ENCODE results near the gene ANGPTL4.
"Not testable (repeated sequence)": the region's sequence is repeated elsewhere in the genome, so short reads cannot be mapped to it uniquely, and the experiment has no call there.

Gene ANGPTL4

DNA sequence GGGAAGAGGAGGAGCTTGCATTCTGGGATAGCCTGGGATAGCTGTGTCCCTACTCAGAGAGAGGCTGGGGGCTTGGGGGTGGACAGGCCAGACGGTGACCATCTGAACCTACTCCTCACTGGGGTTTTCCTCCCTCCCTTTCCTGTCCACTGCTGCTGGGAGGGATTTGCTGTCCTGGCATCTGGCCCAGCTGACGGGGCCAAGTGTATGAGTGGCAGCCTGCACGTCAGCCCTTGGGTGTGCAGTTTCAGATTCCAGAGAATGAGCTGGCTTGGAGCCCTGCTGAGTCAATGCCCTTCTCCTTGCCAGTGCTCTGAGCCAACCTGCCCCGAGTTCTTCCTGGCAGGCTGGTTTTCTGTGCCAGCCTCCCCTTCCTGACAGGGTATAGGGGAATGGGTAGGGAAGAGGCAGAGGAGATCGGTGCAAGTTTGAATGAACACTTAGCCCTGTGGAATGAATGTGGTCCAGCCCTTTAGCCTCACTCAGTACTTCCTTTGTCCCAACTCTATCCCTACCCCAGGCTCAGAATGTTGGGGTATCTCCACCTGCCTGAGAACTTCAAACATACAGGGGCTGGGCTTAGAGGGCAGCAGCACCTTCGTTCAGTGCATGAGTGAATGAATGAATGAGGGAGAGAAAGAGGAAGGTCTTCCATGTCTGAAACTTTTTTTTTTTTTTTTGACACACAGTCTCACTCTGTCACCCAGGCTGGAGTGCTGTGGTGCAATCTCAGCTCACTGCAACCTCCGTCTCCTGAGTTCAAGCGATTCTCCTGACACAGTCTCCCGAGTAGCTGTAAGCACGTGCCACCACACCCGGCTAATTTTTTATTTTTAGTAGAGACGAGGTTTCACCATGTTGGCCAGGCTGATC lies 1.8 kb upstream of the ANGPTL4 start:
- DNase-seq (ENCODE audit: low read depth in 2 of 2): peak; percentile 80 to 82

DNA sequence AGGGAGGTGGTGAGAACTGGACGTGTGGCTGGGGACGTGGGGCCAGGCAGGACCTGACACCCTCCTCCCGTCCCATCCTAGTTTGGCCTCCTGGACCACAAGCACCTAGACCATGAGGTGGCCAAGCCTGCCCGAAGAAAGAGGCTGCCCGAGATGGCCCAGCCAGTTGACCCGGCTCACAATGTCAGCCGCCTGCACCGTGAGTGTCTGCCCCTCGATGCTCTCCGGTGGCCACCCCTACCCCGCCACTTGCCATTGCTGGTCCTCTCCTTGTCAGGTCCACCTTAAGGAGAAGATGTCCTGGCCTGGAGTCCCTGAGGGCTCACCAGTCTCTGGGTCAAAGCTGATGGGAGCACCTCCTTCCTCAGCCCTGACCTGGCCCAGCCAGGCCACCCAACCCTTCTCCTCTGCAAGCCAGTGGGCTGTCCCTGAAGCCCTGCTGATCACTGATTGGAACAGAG lies 2.2 kb downstream of the ANGPTL4 start:
- DNase-seq (ENCODE audit: low read depth in 2 of 2): no peak

DNA sequence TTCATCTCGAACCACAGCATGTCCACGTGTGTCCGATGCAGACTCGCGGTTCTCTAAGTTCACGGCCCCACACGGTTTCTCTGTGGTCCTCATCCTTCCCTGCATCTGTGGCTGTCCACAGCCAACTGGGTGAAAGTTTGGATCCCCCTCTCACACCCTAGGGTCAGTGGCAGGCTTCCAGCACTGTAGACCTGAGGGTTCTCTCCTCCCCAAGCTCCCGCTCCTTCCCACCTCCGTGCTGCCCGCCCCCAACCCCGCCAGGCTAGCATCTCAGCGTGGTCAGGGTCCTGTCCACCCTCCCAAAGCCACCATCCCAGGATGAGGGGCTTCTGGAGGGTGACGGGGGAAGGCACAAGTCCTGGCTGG lies 3.0 kb downstream of the ANGPTL4 start:
- DNase-seq (ENCODE audit: low read depth in 2 of 2): no peak

DNA sequence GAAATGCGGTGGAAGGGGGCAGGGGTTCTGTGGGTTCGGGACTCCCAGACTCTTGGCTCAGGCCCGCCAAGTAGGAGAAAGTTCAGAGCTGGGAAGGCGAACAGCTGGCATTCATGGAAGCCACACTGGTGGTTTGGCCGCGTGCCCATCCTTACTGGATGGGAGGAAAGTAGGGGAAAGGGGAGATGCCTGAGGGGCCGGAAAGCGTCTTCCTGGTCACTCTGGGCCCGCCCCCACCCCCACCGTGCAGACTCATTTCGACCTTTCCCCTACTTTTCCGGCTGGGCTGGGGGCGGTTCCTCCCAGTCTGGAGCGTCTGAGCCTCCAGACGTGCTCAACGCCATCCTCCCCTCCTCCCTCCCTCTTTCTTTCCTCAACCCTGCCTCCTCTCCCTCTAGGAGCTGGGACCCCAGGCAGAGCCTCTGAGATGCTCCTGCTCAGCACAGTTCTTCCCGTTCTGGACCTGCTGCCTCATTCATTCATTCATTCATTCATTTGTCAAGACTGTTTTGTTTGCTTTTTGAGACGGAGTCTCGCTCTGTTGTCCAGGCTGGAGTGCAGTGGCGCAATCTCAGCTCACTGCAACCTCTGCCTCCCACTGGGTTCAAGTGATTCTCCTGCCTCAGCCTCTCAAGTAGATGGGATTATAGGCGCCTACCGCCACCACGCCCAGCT lies 3.5 kb downstream of the ANGPTL4 start:
- DNase-seq (ENCODE audit: low read depth in 2 of 2): peak; percentile 92 to 93

DNA sequence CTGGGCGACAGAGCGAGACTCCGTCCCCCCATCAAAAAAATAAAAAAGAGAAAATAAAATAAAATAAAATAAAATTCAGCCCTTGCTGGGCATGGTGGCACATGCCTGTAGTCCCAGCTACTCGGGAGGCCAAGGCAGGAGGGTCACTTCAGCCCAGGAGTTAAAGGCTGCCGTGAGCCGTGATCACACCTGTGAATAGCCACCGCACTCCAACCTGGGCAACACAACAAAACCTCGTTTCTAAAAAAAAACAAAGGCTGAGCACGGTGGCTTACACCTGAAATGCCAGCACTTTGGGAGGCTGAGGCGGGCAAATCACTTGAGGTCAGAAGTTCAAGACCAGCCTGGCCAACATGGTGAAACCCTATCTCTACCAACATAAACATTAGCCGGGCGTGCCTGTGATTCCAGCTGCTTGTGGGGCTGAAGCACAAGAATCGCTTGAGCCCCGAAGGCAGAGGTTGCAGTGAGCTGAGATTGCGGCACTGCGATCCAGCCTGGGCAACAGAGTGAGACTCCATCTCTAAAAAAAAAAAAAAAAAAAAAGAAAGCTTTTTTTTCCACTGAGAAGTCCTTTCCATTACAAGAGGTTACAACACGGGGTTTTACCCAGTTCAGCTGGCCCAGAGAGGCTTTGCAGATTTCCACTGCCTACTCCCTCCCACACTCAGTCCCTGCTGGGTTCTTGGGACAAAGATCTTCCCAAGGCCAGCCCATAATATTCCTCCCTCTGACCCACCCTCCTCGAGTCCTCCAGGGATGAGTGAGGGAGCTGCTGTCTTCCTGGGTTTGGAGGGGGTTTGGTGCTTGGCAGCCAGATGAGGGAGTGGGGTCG lies 6.4 kb downstream of the ANGPTL4 start:
- no peak for DNase-seq (ENCODE audit: low read depth in 2 of 2)

DNA sequence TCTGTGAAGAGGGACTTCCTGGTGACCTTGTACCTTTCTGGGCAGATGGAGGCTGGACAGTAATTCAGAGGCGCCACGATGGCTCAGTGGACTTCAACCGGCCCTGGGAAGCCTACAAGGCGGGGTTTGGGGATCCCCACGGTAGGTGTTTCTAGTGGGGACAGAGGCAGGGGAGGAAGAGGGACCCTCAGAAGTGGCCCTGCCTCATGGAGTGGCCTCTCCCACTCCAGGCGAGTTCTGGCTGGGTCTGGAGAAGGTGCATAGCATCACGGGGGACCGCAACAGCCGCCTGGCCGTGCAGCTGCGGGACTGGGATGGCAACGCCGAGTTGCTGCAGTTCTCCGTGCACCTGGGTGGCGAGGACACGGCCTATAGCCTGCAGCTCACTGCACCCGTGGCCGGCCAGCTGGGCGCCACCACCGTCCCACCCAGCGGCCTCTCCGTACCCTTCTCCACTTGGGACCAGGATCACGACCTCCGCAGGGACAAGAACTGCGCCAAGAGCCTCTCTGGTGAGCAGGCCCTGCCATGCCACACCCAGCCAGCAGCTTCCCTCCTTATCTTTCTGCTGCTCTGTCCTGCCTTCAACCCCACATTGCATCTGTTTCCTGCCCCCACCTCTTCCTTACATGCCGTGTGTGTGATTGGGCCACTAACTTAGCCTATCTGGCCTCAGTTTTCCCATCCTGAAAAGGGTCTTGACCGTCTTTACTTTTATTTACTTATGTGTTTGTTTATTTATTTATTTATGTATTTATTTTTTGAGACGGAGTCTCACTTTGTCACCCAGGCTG lies 7.3 kb downstream of the ANGPTL4 start:
- no peak for DNase-seq (ENCODE audit: low read depth in 2 of 2)

DNA sequence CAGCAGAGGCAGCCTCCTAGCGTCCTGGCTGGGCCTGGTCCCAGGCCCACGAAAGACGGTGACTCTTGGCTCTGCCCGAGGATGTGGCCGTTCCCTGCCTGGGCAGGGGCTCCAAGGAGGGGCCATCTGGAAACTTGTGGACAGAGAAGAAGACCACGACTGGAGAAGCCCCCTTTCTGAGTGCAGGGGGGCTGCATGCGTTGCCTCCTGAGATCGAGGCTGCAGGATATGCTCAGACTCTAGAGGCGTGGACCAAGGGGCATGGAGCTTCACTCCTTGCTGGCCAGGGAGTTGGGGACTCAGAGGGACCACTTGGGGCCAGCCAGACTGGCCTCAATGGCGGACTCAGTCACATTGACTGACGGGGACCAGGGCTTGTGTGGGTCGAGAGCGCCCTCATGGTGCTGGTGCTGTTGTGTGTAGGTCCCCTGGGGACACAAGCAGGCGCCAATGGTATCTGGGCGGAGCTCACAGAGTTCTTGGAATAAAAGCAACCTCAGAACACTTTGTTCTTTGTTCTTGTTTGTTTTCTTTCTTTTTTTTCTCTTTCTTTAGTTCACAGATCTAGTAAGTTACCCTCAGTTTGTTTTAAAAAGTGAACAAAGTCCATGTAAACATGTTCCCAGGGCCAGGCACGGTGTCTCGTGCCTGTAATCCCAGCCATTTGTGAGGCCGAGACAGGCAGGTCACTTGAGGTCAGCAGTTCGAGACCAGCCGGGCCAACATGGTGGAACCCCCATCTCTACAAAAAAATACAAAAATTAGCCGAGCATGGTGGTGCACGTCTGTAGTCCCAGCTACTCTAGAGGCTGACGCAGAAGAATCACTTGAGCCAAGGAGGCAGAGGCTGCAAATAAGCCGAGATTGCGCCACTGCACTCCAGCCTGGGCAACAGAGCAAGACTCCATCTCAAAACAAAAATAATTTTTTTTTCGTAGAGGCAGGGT lies 10.2 kb downstream of the ANGPTL4 start:
- DNase-seq (ENCODE audit: low read depth in 2 of 2): no peak

DNA sequence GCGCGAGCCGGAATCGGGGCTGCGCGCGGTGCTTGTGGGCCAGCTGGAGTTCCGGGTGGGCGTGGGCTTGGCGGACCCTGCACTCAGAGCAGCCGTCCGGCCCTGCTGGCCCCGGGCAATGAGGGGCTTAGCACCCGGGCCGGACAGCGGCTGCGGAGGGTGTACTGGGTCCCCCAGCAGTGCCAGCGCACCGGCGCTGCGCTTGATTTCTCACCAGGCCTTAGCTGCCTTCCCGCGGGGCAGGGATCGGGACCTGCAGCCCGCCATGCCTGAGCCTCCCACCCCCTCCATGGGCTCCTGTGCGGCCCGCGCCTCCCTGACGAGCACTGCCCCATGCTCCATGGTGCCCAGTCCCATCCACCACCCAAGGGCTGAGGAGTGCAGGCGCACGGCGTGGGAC lies 11.8 kb downstream of the ANGPTL4 start:
- not testable (repeated sequence) for DNase-seq (ENCODE audit: low read depth in 2 of 2)

DNA sequence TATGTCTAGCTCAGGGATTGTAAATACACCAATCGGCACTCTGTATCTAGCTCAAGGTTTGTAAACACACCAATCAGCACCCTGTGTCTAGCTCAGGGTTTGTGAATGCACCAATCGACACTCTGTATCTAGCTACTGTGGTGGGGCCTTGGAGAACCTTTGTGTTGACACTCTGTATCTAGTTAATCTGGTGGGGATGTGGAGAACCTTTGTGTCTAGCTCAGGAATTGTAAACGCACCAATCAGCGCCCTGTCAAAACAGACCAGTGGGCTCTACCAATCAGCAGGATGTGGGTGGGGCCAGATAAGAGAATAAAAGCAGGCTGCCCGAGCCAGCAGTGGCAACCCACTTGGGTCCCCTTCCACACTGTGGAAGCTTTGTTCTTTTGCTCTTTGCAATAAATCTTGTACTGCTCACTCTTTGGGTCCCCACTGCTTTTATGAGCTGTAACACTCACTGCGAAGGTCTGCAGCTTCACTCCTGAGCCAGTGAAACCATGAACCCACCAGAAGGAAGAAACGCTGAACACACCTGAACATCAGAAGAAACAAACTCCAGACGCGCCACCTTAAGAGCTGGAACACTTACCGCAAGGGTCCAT lies 12.5 kb downstream of the ANGPTL4 start:
- not testable (repeated sequence) for DNase-seq (ENCODE audit: low read depth in 2 of 2)

DNA sequence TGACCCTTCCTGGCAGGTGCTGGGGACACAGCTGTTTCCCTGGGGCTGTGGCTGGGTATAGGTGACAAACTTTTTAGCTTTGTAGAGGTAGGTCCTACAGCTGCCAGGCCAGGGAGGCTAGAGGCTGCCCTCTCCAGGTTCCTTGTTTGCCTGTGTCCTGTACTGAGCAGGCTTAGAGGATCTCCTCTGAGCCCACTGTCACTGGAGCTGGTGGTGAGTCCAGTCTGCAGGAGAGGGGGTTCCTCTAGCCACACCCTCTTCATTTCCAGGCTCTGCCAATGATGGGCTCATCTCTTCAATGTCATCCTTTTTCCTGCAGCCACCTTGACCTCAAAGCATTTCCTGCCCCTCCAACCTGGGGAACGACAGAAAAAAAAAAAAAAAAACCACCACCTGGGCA lies 13.6 kb downstream of the ANGPTL4 start:
- DNase-seq (ENCODE audit: low read depth in 2 of 2): no peak

DNA sequence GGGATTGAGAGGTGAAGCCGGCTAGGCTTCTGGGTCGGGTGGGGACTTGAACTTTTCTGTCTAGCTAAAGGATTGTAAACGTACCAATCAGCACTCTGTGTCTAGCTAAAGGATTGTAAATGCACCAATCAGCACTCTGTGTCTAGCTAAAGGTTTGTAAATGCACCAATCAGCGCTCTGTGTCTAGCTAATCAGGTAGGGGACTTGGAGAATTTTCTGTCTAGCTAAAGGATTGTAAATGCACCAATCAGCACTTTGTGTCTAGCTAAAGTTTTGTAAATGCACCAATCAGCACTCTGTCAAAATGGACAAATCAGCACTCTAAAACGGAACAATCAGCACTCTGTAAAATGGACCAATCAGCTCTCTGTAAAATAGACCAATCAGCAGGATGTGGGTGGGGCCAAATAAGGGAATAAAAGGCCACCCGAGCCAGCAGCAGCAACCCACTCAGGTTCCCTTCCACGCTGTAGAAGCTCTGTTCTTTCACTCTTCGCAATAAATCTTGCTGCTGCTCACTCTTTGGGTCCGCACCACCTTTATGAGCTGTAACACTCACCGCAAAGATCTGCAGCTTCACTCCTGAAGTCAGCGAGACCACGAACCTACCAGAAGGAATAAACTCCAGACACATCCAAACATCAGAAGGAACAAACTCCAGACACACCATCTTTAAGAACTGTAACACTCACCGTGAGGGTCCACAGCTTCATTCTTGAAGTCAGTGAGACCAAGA lies 15.4 kb downstream of the ANGPTL4 start:
- not testable (repeated sequence) for DNase-seq (ENCODE audit: low read depth in 2 of 2)

DNA sequence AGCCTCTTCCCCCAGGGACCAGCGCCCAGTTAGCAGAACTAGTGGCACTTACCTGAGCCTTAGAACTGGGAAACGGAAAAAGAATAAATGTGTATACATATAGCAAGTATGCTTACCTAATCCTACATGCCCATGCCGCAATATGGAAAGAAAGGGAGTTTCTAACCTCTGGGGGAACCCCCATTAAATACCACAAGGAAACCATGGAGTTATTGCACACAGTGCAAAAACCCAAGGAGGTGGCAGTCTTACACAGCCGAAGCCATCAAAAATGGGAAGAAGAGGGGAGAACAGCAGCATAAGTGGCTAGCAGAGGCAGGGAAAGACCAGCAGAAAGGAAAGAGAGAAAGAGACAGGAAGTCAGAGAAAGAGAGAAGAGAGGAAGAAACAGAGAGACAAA lies 20.6 kb downstream of the ANGPTL4 start:
- not testable (repeated sequence) for DNase-seq (ENCODE audit: low read depth in 2 of 2)

DNA sequence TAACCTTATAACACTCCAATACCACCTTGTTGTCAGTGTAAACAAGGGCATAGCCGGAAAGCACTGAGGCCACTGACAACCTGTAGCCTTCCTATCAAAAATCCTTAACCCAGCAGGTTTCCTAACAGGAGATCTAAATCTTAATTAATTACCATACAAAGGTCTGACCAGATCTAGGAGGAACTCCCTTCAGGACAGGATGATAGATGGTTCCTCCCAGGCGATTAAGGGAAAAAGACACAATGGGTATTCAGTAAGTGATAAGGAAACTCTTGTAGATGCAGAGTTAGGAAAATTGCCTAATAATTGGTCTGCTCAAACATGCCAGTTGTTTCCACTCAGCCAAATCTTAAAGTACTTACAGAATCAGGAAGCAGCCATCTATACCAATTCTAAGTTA lies 21.1 kb downstream of the ANGPTL4 start:
- not testable (repeated sequence) for DNase-seq (ENCODE audit: low read depth in 2 of 2)

DNA sequence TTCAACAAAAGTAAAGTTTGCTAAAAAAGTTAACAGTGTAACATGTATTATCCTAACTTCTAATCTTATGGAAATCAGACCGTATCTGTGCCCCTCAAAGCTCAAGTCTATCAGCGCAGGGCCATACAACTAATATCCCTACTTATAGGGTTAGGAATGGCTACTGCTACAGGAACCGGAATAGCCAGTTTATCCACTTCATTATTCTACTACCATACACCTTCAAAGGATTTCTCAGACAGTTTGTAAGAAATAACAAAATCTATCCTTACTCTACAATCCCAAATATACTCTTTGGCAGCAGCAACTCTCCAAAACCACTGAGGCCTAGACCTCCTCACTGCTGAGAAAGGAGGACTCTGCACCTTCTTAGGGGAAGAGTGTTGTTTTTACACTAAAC lies 21.6 kb downstream of the ANGPTL4 start:
- DNase-seq (ENCODE audit: low read depth in 2 of 2): not testable (repeated sequence)

DNA sequence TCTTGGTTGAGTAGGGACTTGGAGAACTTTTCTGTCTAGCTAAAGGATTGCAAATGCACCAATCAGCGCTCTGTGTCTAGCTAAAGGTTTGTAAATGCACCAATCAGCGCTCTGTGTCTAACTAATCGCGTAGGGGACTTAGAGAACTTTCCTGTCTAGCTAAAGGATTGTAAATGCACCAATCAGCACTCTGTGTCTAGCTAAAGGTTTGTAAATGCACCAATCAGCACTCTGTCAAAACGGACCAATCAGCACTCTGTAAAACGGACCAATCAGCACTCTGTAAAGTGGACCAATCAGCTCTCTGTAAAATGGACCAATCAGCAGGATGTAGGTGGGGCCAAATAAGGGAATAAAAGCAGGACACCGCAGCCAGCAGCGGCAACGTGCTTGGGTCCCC lies 22.5 kb downstream of the ANGPTL4 start:
- DNase-seq (ENCODE audit: low read depth in 2 of 2): not testable (repeated sequence)

DNA sequence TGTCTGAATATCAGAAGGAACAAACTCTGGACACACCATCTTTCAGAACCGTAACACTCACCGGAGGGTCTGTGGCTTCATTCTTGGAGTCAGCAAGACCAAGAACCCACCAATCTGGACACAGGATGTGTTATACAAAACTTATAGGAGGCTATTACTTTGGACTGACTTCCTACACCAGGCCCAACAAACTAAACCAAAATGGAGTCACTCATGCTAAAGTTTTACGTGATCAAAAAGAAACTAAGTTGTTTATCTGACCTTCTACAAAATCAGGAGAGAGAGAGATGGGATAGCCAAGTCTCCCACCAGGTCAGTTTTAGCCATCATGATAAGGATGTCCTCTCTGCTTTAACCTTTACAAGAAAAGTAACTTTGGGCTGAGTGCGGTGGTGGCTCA lies 23.0 kb downstream of the ANGPTL4 start:
- no peak for DNase-seq (ENCODE audit: low read depth in 2 of 2)

DNA sequence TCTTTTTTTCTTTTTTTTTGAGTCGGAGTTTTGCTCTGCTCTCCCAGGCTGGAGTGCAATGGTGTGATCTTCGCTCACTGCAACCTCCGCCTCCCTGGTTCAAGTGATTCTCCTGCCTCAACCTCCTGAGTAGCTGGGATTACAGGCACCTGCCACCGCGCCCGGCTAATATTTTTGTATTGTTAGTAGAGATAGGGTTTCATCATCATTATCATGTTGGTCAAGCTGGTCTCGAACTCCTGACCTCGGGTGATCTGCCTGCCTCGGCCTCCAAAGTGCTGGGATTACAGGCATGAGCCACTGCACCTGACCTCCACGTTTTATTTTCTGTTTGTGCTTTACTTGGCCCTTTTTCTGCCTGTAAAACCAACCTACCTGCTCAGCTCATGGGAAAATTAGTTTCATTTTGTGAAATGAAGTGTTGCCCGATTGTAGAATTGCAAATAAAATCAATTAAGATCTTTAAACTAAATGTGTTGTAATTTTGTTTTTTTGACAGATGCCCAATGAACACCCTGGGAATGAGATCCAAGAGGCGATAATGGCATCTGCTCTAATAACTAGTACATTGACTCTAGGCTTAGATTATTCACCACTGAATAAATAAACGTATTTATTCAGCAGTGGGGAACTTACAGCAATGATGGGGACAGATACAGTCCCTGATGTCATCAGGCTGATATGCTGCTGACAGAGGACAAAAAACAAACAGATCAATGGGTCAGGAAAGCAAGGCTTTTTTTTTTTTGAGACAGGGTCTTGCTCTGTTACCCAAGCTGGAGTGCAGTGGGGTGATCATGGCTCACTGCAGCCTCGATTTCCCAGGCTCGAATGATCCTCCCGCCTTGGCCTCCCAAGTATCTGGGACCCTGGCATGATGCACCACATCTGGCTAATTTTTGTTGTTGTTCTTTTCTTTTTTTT lies 24.0 kb downstream of the ANGPTL4 start:
- DNase-seq (ENCODE audit: low read depth in 2 of 2): no peak

DNA sequence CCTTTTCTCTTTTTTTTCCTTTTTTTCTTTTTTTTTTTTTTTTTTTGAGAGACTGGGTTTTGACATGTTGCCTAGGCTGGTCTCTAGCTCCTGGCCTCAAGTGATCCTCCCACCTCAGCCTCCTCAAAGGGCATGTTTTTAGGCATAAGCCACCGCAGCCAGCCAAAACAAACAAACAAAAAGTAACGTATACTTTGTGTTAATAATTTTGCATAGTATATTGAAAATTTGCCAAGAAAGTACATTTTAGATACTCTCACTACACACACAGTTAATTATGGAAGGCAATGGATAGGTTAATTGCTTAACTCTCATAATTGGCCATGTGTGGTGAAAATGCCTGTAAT lies 24.6 kb downstream of the ANGPTL4 start:
- no peak for DNase-seq (ENCODE audit: low read depth in 2 of 2)
